Left kidney (tissue), 2 donors: ENCODE results near the gene GOSR1. TPM values are rescaled to one million over a fixed set of nuclear protein-coding genes. Genes with fewer than 3 reads are reported as not detected.
"Not testable (repeated sequence)": the region's sequence is repeated elsewhere in the genome, so short reads cannot be mapped to it uniquely, and the experiment has no call there.

Experiments used
- DNase-seq: peaks from one replicate; pipeline ENCODE4 v3.0.0-alpha.2; 2013
- polyA plus RNA-seq: library from polyadenylated mRNA; unstranded; fragments of 120-200 nt; gene quantifications from one replicate; pipeline ENCODE4 v1.2.1, GENCODE V29; 2013; ENCODE audit not compliant: insufficient read length

GOSR1 gene
- polyA plus RNA-seq, 1 donor, result 64.8 TPM

GRCh38 chr17:30560117-30561026, 83.2 kb downstream of the GOSR1 start:
- not testable (repeated sequence) for DNase-seq

- DNase-seq, result not testable (repeated sequence)
Measured at GRCh38 chr17:30561766-30562165, 84.6 kb downstream of the GOSR1 start.

- DNase-seq, result not testable (repeated sequence)
Measured at GRCh38 chr17:30563131-30563904, 86.1 kb downstream of the GOSR1 start.

GRCh38 chr17:30563905-30564390, 86.7 kb downstream of the GOSR1 start:
- not testable (repeated sequence) for DNase-seq

GRCh38 chr17:30564422-30565072, 87.3 kb downstream of the GOSR1 start:
- not testable (repeated sequence) for DNase-seq

GRCh38 chr17:30565073-30565935, 88.1 kb downstream of the GOSR1 start:
- DNase-seq, result no peak

GRCh38 chr17:30566104-30566503, 88.9 kb downstream of the GOSR1 start:
- DNase-seq, result not testable (repeated sequence)

- not testable (repeated sequence) for DNase-seq
Measured at GRCh38 chr17:30566516-30567225, 89.5 kb downstream of the GOSR1 start.

- DNase-seq, result no peak
Measured at GRCh38 chr17:30567231-30568116, 90.3 kb downstream of the GOSR1 start.

- DNase-seq, result no peak
Measured at GRCh38 chr17:30568117-30568430, 90.9 kb downstream of the GOSR1 start.

GRCh38 chr17:30569531-30570175, 92.4 kb downstream of the GOSR1 start:
- not testable (repeated sequence) for DNase-seq

- DNase-seq, result no peak
Measured at GRCh38 chr17:30570191-30570590, 93.0 kb downstream of the GOSR1 start.

GRCh38 chr17:30570596-30571265, 93.5 kb downstream of the GOSR1 start:
- no peak for DNase-seq

GRCh38 chr17:30571404-30571803, 94.2 kb downstream of the GOSR1 start:
- DNase-seq, result not testable (repeated sequence)

GRCh38 chr17:30571921-30572320, 94.7 kb downstream of the GOSR1 start:
- DNase-seq, result no peak

GRCh38 chr17:30572651-30573554, 95.7 kb downstream of the GOSR1 start:
- not testable (repeated sequence) for DNase-seq

- no peak for DNase-seq
Measured at GRCh38 chr17:30573603-30574175, 96.5 kb downstream of the GOSR1 start.
